CD4-positive, alpha-beta T cell treated with Interferon alpha-2 for 1 hour (primary cell): ENCODE measurements around the gene SPTBN5.

Experiments
- DNase-seq, 2 donors: peaks; one replicate each; pipeline ENCODE4 v3.0.0-alpha.2; 2020 to 2022

Gene SPTBN5

GRCh38 chr15:41841131-41841530, 52.7 kb downstream of the SPTBN5 start:
- no peak for DNase-seq

GRCh38 chr15:41840673-41841072, 53.2 kb downstream of the SPTBN5 start:
- DNase-seq, result no peak

GRCh38 chr15:41839781-41840491, 53.9 kb downstream of the SPTBN5 start:
- DNase-seq, result no peak

GRCh38 chr15:41838400-41838897, 55.4 kb downstream of the SPTBN5 start, which contains the start of gene PLA2G4B:
PLA2G4B (plus strand) TSS chr15:41838847; CDS start chr15:41838914, 67 bp downstream.
- no peak for DNase-seq

GRCh38 chr15:41836713-41837454, 57.0 kb downstream of the SPTBN5 start:
- no peak for DNase-seq

GRCh38 chr15:41836073-41836472, 57.8 kb downstream of the SPTBN5 start:
- no peak for DNase-seq

GRCh38 chr15:41834096-41834495, 59.8 kb downstream of the SPTBN5 start:
- DNase-seq, result no peak

- no peak for DNase-seq
Measured at GRCh38 chr15:41832875-41833274, 61.0 kb downstream of the SPTBN5 start.

- DNase-seq, result no peak
Measured at GRCh38 chr15:41832208-41832607, 61.6 kb downstream of the SPTBN5 start.

GRCh38 chr15:41831291-41831690, 62.6 kb downstream of the SPTBN5 start:
- DNase-seq, result peak; percentile 7 to 60

GRCh38 chr15:41829959-41830646, 63.8 kb downstream of the SPTBN5 start:
- DNase-seq, result no peak

GRCh38 chr15:41828807-41829141, 65.1 kb downstream of the SPTBN5 start:
- no peak for DNase-seq

GRCh38 chr15:41827880-41828806, 65.7 kb downstream of the SPTBN5 start, which contains the start of gene JMJD7:
JMJD7 (plus strand) TSS chr15:41828092; CDS start chr15:41828125, 33 bp downstream.
- DNase-seq, result peak; percentile 90 to 93

GRCh38 chr15:41827290-41827879, 66.5 kb downstream of the SPTBN5 start:
- DNase-seq, result no peak

GRCh38 chr15:41825572-41826535, 68.0 kb downstream of the SPTBN5 start:
- no peak for DNase-seq

- no peak for DNase-seq
Measured at GRCh38 chr15:41825145-41825544, 68.7 kb downstream of the SPTBN5 start.

- DNase-seq, result no peak
Measured at GRCh38 chr15:41824062-41824745, 69.6 kb downstream of the SPTBN5 start.

GRCh38 chr15:41823502-41823901, 70.4 kb downstream of the SPTBN5 start:
- DNase-seq, result no peak

- no peak for DNase-seq
Measured at GRCh38 chr15:41822957-41823356, 70.9 kb downstream of the SPTBN5 start.

GRCh38 chr15:41822471-41822870, 71.4 kb downstream of the SPTBN5 start:
- no peak for DNase-seq
